Skeletal muscle satellite cell (primary cell): ENCODE results near the gene AGER.
"Not testable (repeated sequence)": the region's sequence is repeated elsewhere in the genome, so short reads cannot be mapped to it uniquely, and the experiment has no call there.

ENCODE experiments used
- H3K27me3 ChIP-seq: 2 replicates; pipeline ENCODE4 v1.7.0; 2013; ENCODE audit warnings: low read length; ENCODE audit not compliant: control insufficient read depth, insufficient read depth
- H3K36me3 ChIP-seq: 2 replicates; pipeline ENCODE4 v1.7.0; 2013; ENCODE audit warnings: mild to moderate bottlenecking, control low read depth, low read length; ENCODE audit not compliant: insufficient read depth
- H3K4me1 ChIP-seq: 2 replicates; pipeline ENCODE4 v1.7.0; 2013; ENCODE audit warnings: low read length; ENCODE audit not compliant: control insufficient read depth, insufficient read depth
- H3K4me2 ChIP-seq: 2 replicates; pipeline ENCODE4 v1.7.0; 2013; ENCODE audit warnings: mild to moderate bottlenecking, low read length
- H3K4me3 ChIP-seq: 2 replicates; pipeline ENCODE4 v1.7.0; 2013; ENCODE audit warnings: low read length
- H3K9ac ChIP-seq: 2 replicates; pipeline ENCODE4 v1.7.0; 2013; ENCODE audit warnings: mild to moderate bottlenecking, low read depth, low read length, moderate library complexity
- H3K9me3 ChIP-seq: replicated peaks from 2 replicates; pipeline ENCODE4 v1.7.0; 2013; ENCODE audit warnings: mild to moderate bottlenecking, control low read depth, low read length

The AGER gene

GRCh38 chr6:32213649-32214048 lies 29.6 kb upstream of the AGER start:
- no peak overlapping the region for H3K4me2 ChIP-seq
- peaks cover 27% of the 10 kb centered on the region for H3K27me3 ChIP-seq
- no peaks in the 10 kb centered on the region for H3K36me3 ChIP-seq
- H3K9me3 ChIP-seq = no peaks in the 10 kb centered on the region
- H3K4me3 ChIP-seq = no peak overlapping the region
- no peaks in the 10 kb centered on the region for H3K4me1 ChIP-seq
- H3K9ac ChIP-seq = no peak overlapping the region

- peaks cover 22% of the 10 kb centered on the region for H3K27me3 ChIP-seq
- H3K4me3 ChIP-seq = no peak overlapping the region
- no peaks in the 10 kb centered on the region for H3K9me3 ChIP-seq
- no peaks in the 10 kb centered on the region for H3K36me3 ChIP-seq
- no peak overlapping the region for H3K4me2 ChIP-seq
- H3K9ac ChIP-seq = no peak overlapping the region
- no peaks in the 10 kb centered on the region for H3K4me1 ChIP-seq
These were observed 28.2 kb upstream of the AGER start for GRCh38 chr6:32212076-32212760.

- H3K9me3 ChIP-seq, H3K4me3 ChIP-seq, H3K4me1 ChIP-seq, H3K9ac ChIP-seq, H3K4me2 ChIP-seq, H3K36me3 ChIP-seq: not testable (repeated sequence)
- peaks cover 22% of the 10 kb centered on the region for H3K27me3 ChIP-seq
These were observed 27.4 kb upstream of the AGER start for GRCh38 chr6:32211432-32211831.

- peaks cover 18% of the 10 kb centered on the region for H3K27me3 ChIP-seq
- H3K9ac ChIP-seq = no peak overlapping the region
- no peak overlapping the region for H3K4me2 ChIP-seq
- H3K4me3 ChIP-seq = no peak overlapping the region
- H3K4me1 ChIP-seq = no peaks in the 10 kb centered on the region
- H3K36me3 ChIP-seq = no peaks in the 10 kb centered on the region
- no peaks in the 10 kb centered on the region for H3K9me3 ChIP-seq
These were observed 26.1 kb upstream of the AGER start for GRCh38 chr6:32210191-32210601.

- no peak overlapping the region for H3K4me3 ChIP-seq
- H3K27me3 ChIP-seq = peaks cover 20% of the 10 kb centered on the region
- H3K9ac ChIP-seq = no peak overlapping the region
- no peak overlapping the region for H3K4me2 ChIP-seq
- no peaks in the 10 kb centered on the region for H3K36me3 ChIP-seq
- no peaks in the 10 kb centered on the region for H3K9me3 ChIP-seq
- H3K4me1 ChIP-seq = no peaks in the 10 kb centered on the region
These were observed 24.9 kb upstream of the AGER start for GRCh38 chr6:32208996-32209395.

GRCh38 chr6:32204268-32204715 lies 20.2 kb upstream of the AGER start:
- Histone ChIP-seq H3K27me3 (peaks cover 18% of the 10 kb centered on the region), H3K9me3 (no peaks in the 10 kb centered on the region), H3K4me2 (no peak overlapping the region), H3K4me1 (no peaks in the 10 kb centered on the region), H3K36me3 (no peaks in the 10 kb centered on the region), H3K9ac (no peak overlapping the region), H3K4me3 (no peak overlapping the region)

GRCh38 chr6:32203426-32204267 lies 19.6 kb upstream of the AGER start:
- Histone ChIP-seq H3K9me3 (no peaks in the 10 kb centered on the region), H3K27me3 (peaks cover 15% of the 10 kb centered on the region), H3K4me2 (no peak overlapping the region), H3K4me3 (no peak overlapping the region), H3K36me3 (no peaks in the 10 kb centered on the region), H3K9ac (no peak overlapping the region), H3K4me1 (no peaks in the 10 kb centered on the region)

GRCh38 chr6:32202186-32202585 lies 18.1 kb upstream of the AGER start:
- H3K4me1 ChIP-seq = peaks cover under 1% of the 10 kb centered on the region
- no peak overlapping the region for H3K4me2 ChIP-seq
- H3K27me3 ChIP-seq = peaks cover 13% of the 10 kb centered on the region
- H3K9ac ChIP-seq = no peak overlapping the region
- H3K36me3 ChIP-seq = no peaks in the 10 kb centered on the region
- no peak overlapping the region for H3K4me3 ChIP-seq
- no peaks in the 10 kb centered on the region for H3K9me3 ChIP-seq

GRCh38 chr6:32200711-32201475 lies 16.8 kb upstream of the AGER start:
- Histone ChIP-seq H3K36me3 (no peaks in the 10 kb centered on the region), H3K27me3 (peaks cover 13% of the 10 kb centered on the region), H3K9ac (no peak overlapping the region), H3K4me2 (no peak overlapping the region), H3K9me3 (no peaks in the 10 kb centered on the region), H3K4me1 (peaks cover 10% of the 10 kb centered on the region), H3K4me3 (no peak overlapping the region)

- Histone ChIP-seq H3K4me3 (no peak overlapping the region), H3K9me3 (no peaks in the 10 kb centered on the region), H3K27me3 (peaks cover 7% of the 10 kb centered on the region), H3K4me2 (no peak overlapping the region), H3K4me1 (peaks cover 19% of the 10 kb centered on the region), H3K36me3 (no peaks in the 10 kb centered on the region), H3K9ac (no peak overlapping the region)
These were observed 14.8 kb upstream of the AGER start for GRCh38 chr6:32198866-32199265.

- no peaks in the 10 kb centered on the region for H3K36me3 ChIP-seq
- no peak overlapping the region for H3K4me3 ChIP-seq
- peaks cover 19% of the 10 kb centered on the region for H3K4me1 ChIP-seq
- peaks cover 6% of the 10 kb centered on the region for H3K27me3 ChIP-seq
- H3K9ac ChIP-seq = no peak overlapping the region
- no peak overlapping the region for H3K4me2 ChIP-seq
- H3K9me3 ChIP-seq = no peaks in the 10 kb centered on the region
These were observed 14.3 kb upstream of the AGER start for GRCh38 chr6:32198345-32198696.
